H1 (cell line): ENCODE data around the gene RDH14. TPM values are rescaled to one million over a fixed set of nuclear protein-coding genes. Genes with fewer than 3 reads are reported as not detected.

Experiments used
- CTCF ChIA-PET: fragments of 300-600 bp; sonication (Branson Sonifier 250); formaldehyde crosslinking; loops from one replicate; lab custom pipeline; 2021; ENCODE audit not compliant: partially characterized antibody; lab: Charles Lee
- POLR2A ChIA-PET: fragments of 300-600 bp; sonication (Branson Sonifier 250); formaldehyde crosslinking; loops from one replicate; lab custom pipeline; 2021; ENCODE audit warnings: inconsistent platforms; ENCODE audit not compliant: partially characterized antibody; lab: Charles Lee
- DNase-seq, 2 experiments: peaks; one replicate each; pipeline versions ENCODE4 v3.0.0 to v3.0.0-alpha.2; 2010 to 2022; ENCODE audit warnings: low spot score in 2 of 2, low read depth in 1 of 2, mixed read lengths in 1 of 2
- FAIRE-seq: peaks from 2 replicates; lab custom pipeline; 2011; peaks lifted over from hg19 to GRCh38; lab: Jason Lieb, UNC
- H2AFZ ChIP-seq: 2 replicates; pipeline ENCODE4 v1.8.1; 2012; ENCODE audit warnings: low read length, inconsistent platforms
- H2AK5ac ChIP-seq: 2 replicates; pipeline ENCODE4 v1.6.1; 2013; ENCODE audit warnings: low read depth, low read length
- H2BK120ac ChIP-seq: replicated peaks from 2 replicates; pipeline ENCODE3; 2013; ENCODE audit warnings: low read depth, low read length, inconsistent platforms
- H2BK12ac ChIP-seq: 2 replicates; pipeline ENCODE4 v1.6.1; 2013; ENCODE audit warnings: low read depth, low read length
- H2BK15ac ChIP-seq: 2 replicates; pipeline ENCODE4 v1.6.1; 2013; ENCODE audit warnings: low read length
- H2BK20ac ChIP-seq: 2 replicates; pipeline ENCODE4 v1.6.1; 2013; ENCODE audit warnings: low read length
- H2BK5ac ChIP-seq: 2 replicates; pipeline ENCODE4 v1.6.1; 2013; ENCODE audit warnings: low read depth, low read length
- H3K14ac ChIP-seq: 2 replicates; pipeline ENCODE4 v1.6.1; 2013; ENCODE audit warnings: inconsistent platforms; ENCODE audit not compliant: insufficient read length
- H3K18ac ChIP-seq: 2 replicates; pipeline ENCODE4 v1.6.1; 2013; ENCODE audit warnings: low read length; ENCODE audit errors: extremely low read depth
- H3K23ac ChIP-seq: 2 replicates; pipeline ENCODE4 v1.6.1; 2013; ENCODE audit warnings: inconsistent platforms; ENCODE audit not compliant: insufficient read length
- H3K23me2 ChIP-seq: 2 replicates; pipeline ENCODE4 v1.6.1; 2013; ENCODE audit warnings: low read depth, low read length
- H3K27ac ChIP-seq: 2 replicates; pipeline ENCODE4 v1.6.1; 2011; ENCODE audit warnings: low read depth, low read length, inconsistent platforms
- H3K27me3 ChIP-seq, 4 experiments: replicated peaks in 1 of 4; 1 replicate in 1 of 4; 2 replicates in 3 of 4; pipeline versions ENCODE4 v1.6.1 to v1.8.1; 2011 to 2013; ENCODE audit warnings: low read length in 3 of 4, mild to moderate bottlenecking in 3 of 4, inconsistent platforms in 2 of 4, mixed read lengths in 2 of 4, moderate library complexity in 1 of 4; ENCODE audit not compliant: control insufficient read depth in 3 of 4, insufficient read depth in 3 of 4; ENCODE audit errors: extremely low read depth in 1 of 4
- H3K36me3 ChIP-seq, 4 experiments: 2 replicates each; pipeline versions ENCODE4 v1.6.1 to v1.8.1; 2011 to 2013; ENCODE audit warnings: mild to moderate bottlenecking in 4 of 4, low read length in 3 of 4, moderate library complexity in 2 of 4, control low read depth in 1 of 4, inconsistent platforms in 1 of 4; ENCODE audit not compliant: insufficient read depth in 4 of 4, control insufficient read depth in 2 of 4
- H3K4ac ChIP-seq: replicated peaks from 2 replicates; pipeline ENCODE3; 2013; ENCODE audit warnings: low read length, low read depth, mixed read lengths, inconsistent platforms; ENCODE audit not compliant: insufficient read length
- H3K4me1 ChIP-seq, 4 experiments: replicated peaks in 1 of 4; 1 replicate in 1 of 4; 2 replicates in 3 of 4; pipeline versions ENCODE4 v1.6.1 to v1.8.1; 2011 to 2013; ENCODE audit warnings: low read length in 3 of 4, inconsistent platforms in 2 of 4, mixed read lengths in 1 of 4; ENCODE audit not compliant: insufficient read depth in 4 of 4, control insufficient read depth in 3 of 4
- H3K4me2 ChIP-seq, 2 experiments: 2 replicates each; pipeline versions ENCODE4 v1.6.1 to v1.8.1; 2011 to 2013; ENCODE audit warnings: low read depth in 2 of 2, low read length in 2 of 2, control low read depth in 1 of 2, inconsistent platforms in 1 of 2, mild to moderate bottlenecking in 1 of 2; ENCODE audit not compliant: insufficient read depth in 1 of 2
- H3K4me3 ChIP-seq, 4 experiments: fragments of 200-600, 300-600 bp in 1 of 4; sonication (generic), shearing (Covaris generic), sonication (Bioruptor Twin) in 1 of 4; 2 replicates each; pipeline versions ENCODE4 v1.5.1 to v1.8.1; 2011 to 2016; ENCODE audit warnings: low read length in 4 of 4, low read depth in 3 of 4, control low read depth in 2 of 4, inconsistent platforms in 2 of 4, mild to moderate bottlenecking in 2 of 4, mixed read lengths in 1 of 4, moderate library complexity in 1 of 4; ENCODE audit not compliant: insufficient read depth in 2 of 4; ENCODE audit errors: extremely low read depth in 1 of 4
- H3K56ac ChIP-seq: replicated peaks from 2 replicates; pipeline ENCODE3; 2013; ENCODE audit warnings: low read depth, mild to moderate bottlenecking, mixed read lengths, low read length, inconsistent platforms; ENCODE audit not compliant: insufficient read length
- H3K79me1 ChIP-seq: 2 replicates; pipeline ENCODE4 v1.6.1; 2013; ENCODE audit warnings: low read depth, low read length, control low read depth
- H3K79me2 ChIP-seq, 2 experiments: 2 replicates each; pipeline versions ENCODE4 v1.6.1 to v1.8.1; 2012 to 2013; ENCODE audit warnings: low read length in 2 of 2, mild to moderate bottlenecking in 2 of 2, inconsistent platforms in 1 of 2; ENCODE audit not compliant: insufficient read depth in 2 of 2, control insufficient read depth in 1 of 2
- H3K9ac ChIP-seq, 4 experiments: replicated peaks in 1 of 4; 1 replicate in 1 of 4; 2 replicates in 3 of 4; pipeline versions ENCODE4 v1.6.1 to v1.8.1; 2011 to 2013; ENCODE audit warnings: low read depth in 3 of 4, low read length in 3 of 4, control low read depth in 2 of 4, mild to moderate bottlenecking in 2 of 4, moderate library complexity in 2 of 4, inconsistent platforms in 1 of 4; ENCODE audit errors: extremely low read depth in 1 of 4
- H3K9me3 ChIP-seq, 2 experiments: 2 replicates each; pipeline versions ENCODE4 v1.6.1 to v1.8.1; 2012 to 2013; ENCODE audit warnings: mild to moderate bottlenecking in 2 of 2, moderate library complexity in 2 of 2, control low read depth in 1 of 2, inconsistent platforms in 1 of 2, low read depth in 1 of 2, low read length in 1 of 2, mixed read lengths in 1 of 2; ENCODE audit not compliant: insufficient read depth in 2 of 2
- H4K20me1 ChIP-seq, 2 experiments: replicated peaks in 1 of 2; 2 replicates each; pipeline versions ENCODE3 to v1.8.1; 2011 to 2013; ENCODE audit warnings: inconsistent platforms in 2 of 2, low read length in 2 of 2, mild to moderate bottlenecking in 1 of 2; ENCODE audit not compliant: insufficient read depth in 2 of 2, control insufficient read depth in 1 of 2
- H4K5ac ChIP-seq: 2 replicates; pipeline ENCODE4 v1.6.1; 2013; ENCODE audit warnings: low read length, low read depth, mixed read lengths, inconsistent platforms; ENCODE audit not compliant: insufficient read length
- H4K8ac ChIP-seq: 2 replicates; pipeline ENCODE4 v1.8.0; 2013; ENCODE audit warnings: mild to moderate bottlenecking, moderate library complexity, low read length, inconsistent platforms; ENCODE audit not compliant: insufficient read depth; ENCODE audit errors: extremely low read depth
- H4K91ac ChIP-seq: replicated peaks from 2 replicates; pipeline ENCODE3; 2013; ENCODE audit warnings: low read length, mixed read lengths, inconsistent platforms; ENCODE audit not compliant: insufficient read length
- CHD1 ChIP-seq: IDR thresholded peaks from 2 replicates; pipeline ENCODE4 v1.6.1; 2012; ENCODE audit warnings: low read depth, low read length, improper control_type of control experiment
- FOSL1 ChIP-seq: IDR thresholded peaks from 2 replicates; pipeline ENCODE4 v1.6.1; 2011; ENCODE audit warnings: mild to moderate bottlenecking, low read depth, low read length, moderate library complexity; ENCODE audit not compliant: insufficient read depth
- GABPA ChIP-seq: IDR thresholded peaks from 2 replicates; pipeline ENCODE4 v1.6.1; 2011; ENCODE audit warnings: mild to moderate bottlenecking, low read length, moderate library complexity, borderline replicate concordance; ENCODE audit not compliant: insufficient read depth
- KDM1A ChIP-seq: fragments of 200-600, 300-600 bp; sonication (generic); IDR thresholded peaks from 2 replicates; pipeline ENCODE4 v1.7.1; 2016; ENCODE audit warnings: mild to moderate bottlenecking, low read length, borderline replicate concordance
- NANOG ChIP-seq: IDR thresholded peaks from 2 replicates; pipeline ENCODE4 v1.6.1; 2011; ENCODE audit warnings: low read length, low read depth, mild to moderate bottlenecking, inconsistent platforms; ENCODE audit not compliant: insufficient read depth, poor library complexity, severe bottlenecking
- PHF8 ChIP-seq: fragments of 200-600 bp; sonication (generic); conservative IDR thresholded peaks from 2 replicates; pipeline ENCODE4 v1.7.1; 2012; ENCODE audit warnings: low read depth, mild to moderate bottlenecking, inconsistent platforms, low read length, moderate library complexity
- POU5F1 ChIP-seq: IDR thresholded peaks from 2 replicates; pipeline ENCODE4 v1.6.1; 2011; ENCODE audit warnings: low read depth, mild to moderate bottlenecking, low read length, moderate library complexity
- RNF2 ChIP-seq: fragments of 200-900, 300-1000 bp; sonication (generic); IDR thresholded peaks from 2 replicates; pipeline ENCODE4 v1.7.1; 2016; ENCODE audit warnings: borderline replicate concordance, low read depth, mild to moderate bottlenecking, antibody characterized with exemption, low read length; ENCODE audit not compliant: poor library complexity, severe bottlenecking; ENCODE audit errors: missing control alignments
- SIRT6 ChIP-seq: IDR thresholded peaks from one replicate; pipeline ENCODE4 v1.7.1; 2012; ENCODE audit warnings: low read length, inconsistent platforms
- SIX5 ChIP-seq: IDR thresholded peaks from 2 replicates; pipeline ENCODE4 v1.6.1; 2011; ENCODE audit warnings: mild to moderate bottlenecking, low read depth, low read length
- WGBS, 2 experiments: shearing (Covaris generic) in 1 of 2; methylation state at CpG; one replicate each; pipeline versions ENCODE4 v1.1.6 to v1.1.7; 2013 to 2015; ENCODE audit warnings: low lambda C conversion rate in 2 of 2, mixed read lengths in 2 of 2, inconsistent platforms in 1 of 2, low coverage in 1 of 2, missing lambda C conversion rate in 1 of 2; ENCODE audit not compliant: insufficient replicate concordance in 2 of 2, insufficient coverage in 1 of 2, insufficient read length in 1 of 2; ENCODE audit errors: extremely low coverage in 1 of 2, missing lambda C conversion rate in 1 of 2; 5-methylcytosine and 5-hydroxymethylcytosine counted together
- polyA plus RNA-seq, 7 experiments: library from polyadenylated mRNA; depleted of rRNA in 3 of 7; stranded (reverse) in 5 of 7; unstranded in 2 of 7; fragments of >200 nt in 5 of 7; fragments of 200-250 nt in 2 of 7; gene quantifications; 1 replicate in 5 of 7; 2 replicates in 1 of 7; 4 replicates in 1 of 7; pipeline versions ENCODE4 v1.2.1 to v1.2.3, GENCODE V29; 2011 to 2013; ENCODE audit warnings: missing spikeins in 2 of 7, mixed read lengths in 2 of 7
- total RNA-seq: library from RNA; stranded (reverse); fragmentation: NEBNext Ultra II Directional; extraction: Animal tissue kit (Norgen Biotek cat#: 25700); gene quantifications from 2 replicates; pipeline ENCODE4 v1.2.1, GENCODE V29; 2021
- TF ChIP-seq, protein P1 (sequence below): IDR thresholded peaks from 2 replicates; pipeline ENCODE4 v1.6.1; 2012; ENCODE audit warnings: low read length, inconsistent platforms

RDH14 gene
- total and polyA plus RNA-seq, 2 of the 8 experiments (the other 6 are each of a cell fraction or from before 2014, with no cell fraction given) = 14.7 to 23.6 TPM

DNA sequence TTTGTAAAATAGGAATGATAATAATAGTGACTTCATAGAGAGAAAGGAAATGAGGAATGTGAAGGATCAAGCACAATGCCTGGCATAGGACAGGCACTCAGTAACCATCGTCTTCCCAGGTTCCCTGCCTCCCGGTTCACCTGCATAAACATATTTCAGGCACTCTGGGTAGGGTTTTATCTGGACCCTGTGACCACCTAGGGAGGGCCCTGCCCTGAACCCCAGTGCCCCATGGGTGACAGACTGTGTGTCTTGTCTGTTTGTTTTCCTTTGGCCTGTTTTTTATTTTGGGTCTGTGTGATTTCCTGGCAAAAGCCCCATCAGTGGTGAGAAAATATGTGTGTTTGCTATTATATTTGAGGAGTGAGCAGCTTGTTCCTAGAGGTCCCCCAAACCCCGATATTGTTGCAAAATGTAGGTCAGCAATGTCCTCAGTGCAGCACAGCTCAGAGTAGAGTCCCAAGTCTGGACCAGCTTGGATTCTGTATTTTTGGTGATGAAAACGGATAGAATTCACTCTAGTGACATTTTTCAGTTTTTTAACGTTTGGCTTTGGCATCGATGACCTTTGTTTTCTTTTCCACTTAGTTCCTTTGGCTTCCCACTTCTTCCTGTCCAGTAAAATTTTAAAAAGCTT lies 38.5 kb upstream of the RDH14 start:
- H3K9ac ChIP-seq = no peak overlapping the region
- no peak overlapping the region for H3K4ac ChIP-seq
- H3K79me1 ChIP-seq = no peaks in the 10 kb centered on the region
- H3K14ac ChIP-seq = no peak overlapping the region
- H3K36me3 ChIP-seq = no peaks in the 10 kb centered on the region
- no peak overlapping the region for H2AK5ac ChIP-seq
- no peaks in the 10 kb centered on the region for H3K23me2 ChIP-seq
- no peak overlapping the region for H4K5ac ChIP-seq
- no peaks in the 10 kb centered on the region for H3K4me1 ChIP-seq
- WGBS, 2 experiments = 94% methylated on average over 6 of the region's 6 CpGs; no CpG with 5 or more reads in 1 of the 2 experiments
- no peak overlapping the region for H2BK5ac ChIP-seq
- no peak overlapping the region for H4K91ac ChIP-seq
- ChIA-PET POLR2A (no interaction called here), CTCF (interaction anchor here (0.8 to 1.2 kb wide), 4 partner anchors 8 to 73 kb away, joined by 3 to 5 read pairs (median 3); no protein-coding TSS in a partner anchor)
- H3K9me3 ChIP-seq = no peaks in the 10 kb centered on the region
- H2BK120ac ChIP-seq = no peak overlapping the region
- FAIRE-seq (no peak), DNase-seq (no peak)
- H3K23ac ChIP-seq = no peak overlapping the region
- no peak overlapping the region for H3K4me3 ChIP-seq
- no peaks in the 10 kb centered on the region for H3K27me3 ChIP-seq
- H2BK12ac ChIP-seq = no peak overlapping the region
- no peak overlapping the region for H2AFZ ChIP-seq
- H2BK20ac ChIP-seq = no peak overlapping the region
- no peak overlapping the region for H3K56ac ChIP-seq
- no peak overlapping the region for H3K27ac ChIP-seq
- no peak overlapping the region for H2BK15ac ChIP-seq
- no peak overlapping the region for H3K18ac ChIP-seq
- no peaks in the 10 kb centered on the region for H4K20me1 ChIP-seq
- no peaks in the 10 kb centered on the region for H3K79me2 ChIP-seq
- H3K4me2 ChIP-seq = no peak overlapping the region
- H4K8ac ChIP-seq = no peak overlapping the region
- TF ChIP-seq NANOG (no peak), SIRT6 (no peak), SIX5 (no peak), FOSL1 (no peak), KDM1A (no peak), CHD1 (no peak), GABPA (no peak), PHF8 (no peak), RNF2 (no peak), POU5F1 (no peak)
- TF ChIP-seq, protein P1, sequence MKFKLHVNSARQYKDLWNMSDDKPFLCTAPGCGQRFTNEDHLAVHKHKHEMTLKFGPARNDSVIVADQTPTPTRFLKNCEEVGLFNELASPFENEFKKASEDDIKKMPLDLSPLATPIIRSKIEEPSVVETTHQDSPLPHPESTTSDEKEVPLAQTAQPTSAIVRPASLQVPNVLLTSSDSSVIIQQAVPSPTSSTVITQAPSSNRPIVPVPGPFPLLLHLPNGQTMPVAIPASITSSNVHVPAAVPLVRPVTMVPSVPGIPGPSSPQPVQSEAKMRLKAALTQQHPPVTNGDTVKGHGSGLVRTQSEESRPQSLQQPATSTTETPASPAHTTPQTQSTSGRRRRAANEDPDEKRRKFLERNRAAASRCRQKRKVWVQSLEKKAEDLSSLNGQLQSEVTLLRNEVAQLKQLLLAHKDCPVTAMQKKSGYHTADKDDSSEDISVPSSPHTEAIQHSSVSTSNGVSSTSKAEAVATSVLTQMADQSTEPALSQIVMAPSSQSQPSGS = no peak
